NCI-H446 treated with DMSO at 0.1 percent for 48 hours (cell line): ENCODE data around the gene SPDYE3.

Experiments
- DNase-seq: peaks from one replicate; lab custom pipeline; 2025; lab: John Stamatoyannopoulos, UW

The SPDYE3 gene

DNA sequence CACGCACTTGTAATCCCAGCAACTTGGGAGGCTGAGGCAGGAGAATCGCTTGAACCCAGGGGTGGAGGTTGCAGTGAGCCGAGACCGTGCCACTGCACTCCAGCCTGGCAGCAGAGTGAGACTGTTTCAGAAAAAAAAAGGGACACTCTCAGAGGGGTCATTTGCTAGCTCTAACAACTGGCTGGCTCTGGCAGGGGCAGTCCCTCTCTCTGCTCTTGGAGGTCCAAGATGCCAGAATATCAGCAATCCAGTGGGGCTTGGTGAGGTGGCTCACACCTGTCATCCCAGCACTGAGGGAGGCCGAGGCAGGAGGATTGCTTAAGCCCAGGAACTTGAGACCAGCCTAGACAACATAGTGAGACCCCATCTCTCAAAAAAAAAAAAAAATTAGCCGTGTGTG, 63.2 kb downstream of the SPDYE3 start:
- no peak for DNase-seq

DNA sequence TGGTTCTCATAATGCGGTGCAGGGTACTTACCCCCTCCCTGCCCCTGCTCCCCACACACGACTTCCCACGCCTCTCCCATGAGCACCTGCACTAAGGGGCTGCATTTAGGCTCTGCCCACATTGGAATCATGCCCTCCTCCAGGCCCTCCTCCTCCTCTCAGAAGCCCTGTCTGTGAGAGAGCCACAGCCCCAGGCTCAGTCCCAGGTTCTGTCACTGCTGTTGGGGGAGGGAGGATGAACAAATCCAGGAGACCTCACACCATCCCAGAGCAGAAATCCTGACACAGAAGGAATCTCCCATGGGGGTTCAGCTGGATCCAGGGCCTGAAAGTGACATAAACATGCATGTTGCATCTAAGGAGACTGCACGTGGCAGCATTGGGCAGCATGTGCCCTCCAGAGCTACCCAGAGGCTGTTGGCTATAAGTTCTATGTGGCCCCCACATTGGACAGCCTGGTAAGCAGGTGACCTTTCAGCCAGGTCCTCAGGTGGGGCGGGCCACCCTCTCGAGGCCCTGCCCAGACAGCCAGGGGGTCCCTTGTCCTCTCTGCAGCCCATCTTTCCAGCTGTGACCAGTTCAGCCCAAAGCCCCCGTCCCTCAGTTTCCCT, 64.2 kb downstream of the SPDYE3 start:
- no peak for DNase-seq
